ENCODE results near the gene PMS2. TPM values are rescaled to one million over a fixed set of nuclear protein-coding genes. Genes with fewer than 3 reads are reported as not detected.

The PMS2 gene
- total and polyA plus RNA-seq, 10 of the 15 experiments (the other 5 are each of a cell fraction or from before 2014, with no cell fraction given): 3.6 to 25.4 (median 18.0) TPM

GRCh38 chr7:6026820-6027311, 18.0 kb upstream of the PMS2 start:
- peak overlapping the region; percentile 32 for H2AFZ ChIP-seq (ENCODE audit: control insufficient read depth, low read depth, low read length)
- FAIRE-seq (no peak), DNase-seq (ENCODE audit: low read depth, low spot score) (no peak), ATAC-seq (peak; percentile 41)
- no TSS peak for BruUV-seq (replicated peaks)
- H3K9me3 ChIP-seq (replicated peaks; ENCODE audit: control insufficient read depth, insufficient read depth, low read length): no peaks in the 10 kb centered on the region
- no peaks in the 10 kb centered on the region for H4K20me1 ChIP-seq (ENCODE audit: control insufficient read depth, insufficient read depth)
- H3K4me3 ChIP-seq: no peak overlapping the region
- ChIA-PET RAD21 (ENCODE audit: unreplicated experiment) (no interaction called here), CTCF (interaction anchor here (0.6 to 1.5 kb wide), 6 partner anchors 17 to 301 kb away, joined by 3 to 4 read pairs (median 3); partner anchors contain the start of genes AIMP2 and PMS2), POLR2A (interaction anchor here (0.6 to 2.1 kb wide), 3 partner anchors 12 to 58 kb away, joined by 3 to 9 read pairs (median 4); partner anchors contain the start of genes AIMP2 and PMS2), SMC1A (ENCODE audit: uncharacterized antibody, unreplicated experiment) (interaction anchor here (1.0 to 2.2 kb wide), 4 partner anchors 9 to 297 kb away, joined by 3 to 6 read pairs (median 4); no protein-coding TSS in a partner anchor)
- in situ Hi-C loops (cut with MboI) (no loop called here), intact Hi-C loops (cut with micrococcal nuclease; ENCODE audit: unreplicated experiment) (no loop called here)
- no peaks in the 10 kb centered on the region for H3K79me2 ChIP-seq (ENCODE audit: control insufficient read depth, insufficient read depth, low read length)
- H3K27ac ChIP-seq (ENCODE audit: control insufficient read depth, insufficient read depth): peak overlapping the region; percentile 22; the same call in 1 of the 2 replicates
- no peak overlapping the region for H3K9ac ChIP-seq (ENCODE audit: control insufficient read depth, insufficient read depth, low read length)
- H3K27me3 ChIP-seq (replicated peaks in 1 of 2; ENCODE audit: control insufficient read depth in 2 of 2, insufficient read depth in 2 of 2, low read length in 1 of 2): no peaks in the 10 kb centered on the region
- H3K4me2 ChIP-seq (ENCODE audit: control insufficient read depth, insufficient read depth): no peak overlapping the region
- peaks cover 13% of the 10 kb centered on the region for H3K4me1 ChIP-seq (ENCODE audit: control insufficient read depth, insufficient read depth, low read length)
- peaks cover 16 to 38% of the 10 kb centered on the region in 2 experiments for H3K36me3 ChIP-seq (ENCODE audit: control insufficient read depth in 2 of 2, insufficient read depth in 2 of 2, low read length in 1 of 2)
- 59% methylated on average over 12 of the region's 12 CpGs for WGBS (ENCODE audit: insufficient coverage, insufficient replicate concordance, low lambda C conversion rate, missing lambda C conversion rate)
- TF ChIP-seq CUX1 (IDR thresholded peaks at IDR 0.05; ENCODE audit: insufficient replicate concordance, low read depth, low read length): no peak
- TF ChIP-seq, protein P1, sequence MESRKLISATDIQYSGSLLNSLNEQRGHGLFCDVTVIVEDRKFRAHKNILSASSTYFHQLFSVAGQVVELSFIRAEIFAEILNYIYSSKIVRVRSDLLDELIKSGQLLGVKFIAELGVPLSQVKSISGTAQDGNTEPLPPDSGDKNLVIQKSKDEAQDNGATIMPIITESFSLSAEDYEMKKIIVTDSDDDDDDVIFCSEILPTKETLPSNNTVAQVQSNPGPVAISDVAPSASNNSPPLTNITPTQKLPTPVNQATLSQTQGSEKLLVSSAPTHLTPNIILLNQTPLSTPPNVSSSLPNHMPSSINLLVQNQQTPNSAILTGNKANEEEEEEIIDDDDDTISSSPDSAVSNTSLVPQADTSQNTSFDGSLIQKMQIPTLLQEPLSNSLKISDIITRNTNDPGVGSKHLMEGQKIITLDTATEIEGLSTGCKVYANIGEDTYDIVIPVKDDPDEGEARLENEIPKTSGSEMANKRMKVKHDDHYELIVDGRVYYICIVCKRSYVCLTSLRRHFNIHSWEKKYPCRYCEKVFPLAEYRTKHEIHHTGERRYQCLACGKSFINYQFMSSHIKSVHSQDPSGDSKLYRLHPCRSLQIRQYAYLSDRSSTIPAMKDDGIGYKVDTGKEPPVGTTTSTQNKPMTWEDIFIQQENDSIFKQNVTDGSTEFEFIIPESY (IDR thresholded peaks at IDR 0.05): 0 out of 2 replicates have a peak, but pooled peaks have one; percentile 45
- no peak for TF ChIP-seq ZNF274 (IDR thresholded peaks at IDR 0.05; ENCODE audit: insufficient read depth, insufficient read length)
- TF ChIP-seq SREBF1 (IDR thresholded peaks at IDR 0.05; ENCODE audit: low read length): no peak
- peak in 1 of 2 experiments; percentile 14; a peak in 2 of 4 replicates for TF ChIP-seq IKZF2 (IDR thresholded peaks at IDR 0.05)
- no peak for TF ChIP-seq BCLAF1 (IDR thresholded peaks at IDR 0.05)
- no peak for TF ChIP-seq USF1 (IDR thresholded peaks at IDR 0.05; ENCODE audit: borderline replicate concordance, extremely low read length, insufficient read depth, low read depth, low read length)
- TF ChIP-seq FOXK2 (IDR thresholded peaks at IDR 0.05): no peak
- peak; percentile 66; the same call in 1 of the 2 replicates for TF ChIP-seq SPI1 (IDR thresholded peaks at IDR 0.05; ENCODE audit: borderline replicate concordance, insufficient read depth, low read depth, low read length)
- TF ChIP-seq NFYB (IDR thresholded peaks at IDR 0.05; ENCODE audit: insufficient read depth, low read depth, low read length): no peak
- TF ChIP-seq BHLHE40 (IDR thresholded peaks at IDR 0.05; ENCODE audit: borderline replicate concordance in 1 of 2, low read depth in 2 of 2, low read length in 1 of 2): 0 out of 4 replicates have a peak, but pooled peaks of 1 of the 2 experiments have one; percentile 11
